Pancreas (tissue), 8 donors: ENCODE data around the gene PHETA2. TPM values are rescaled to one million over a fixed set of nuclear protein-coding genes. Genes with fewer than 3 reads are reported as not detected.

Source experiments
- polyA plus RNA-seq, 2 donors: library from polyadenylated mRNA; stranded (reverse); fragments of 200-250 nt; gene quantifications; one replicate each; pipeline ENCODE4 v1.2.3, GENCODE V29; 2013
- total RNA-seq, 6 donors: library from RNA; stranded (reverse); fragmentation: NEBNext Ultra II Directional in 4 of 6; extraction: Animal tissue kit (Norgen Biotek cat#: 25700) in 4 of 6; gene quantifications; one replicate each; pipeline versions ENCODE4 v1.2.1 to v1.2.4, GENCODE V29; 2021 to 2023
- donor health status: healthy with polysubstance abuse.
- donor health status: DM: no; HTN: no; CAD: no; lungs with moderate emphysema.
- donor health status: DM: no; HTN: no; CAD: no.
- donor health status: Bipolar disorder and iron deficiency.
- donor health status: DM: yes; HTN: yes; CAD: no.
- donor health status: DM: no; HTN: no; CAD: no.
- donor health status: DM: no; HTN: no; CAD: no.
- donor health status: DM: yes; HTN: yes; CAD: no.

PHETA2 gene
- total and polyA plus RNA-seq, 8 donors, result 7.4 to 10.9 (median 9.8) TPM

Other genes with a start within 250 kb of the PHETA2 start
- 10 to 100 TPM; 28.2 to 44.8 (median 34.3) TPM for gene SREBF2, start 241.1 kb upstream of the PHETA2 start, total RNA-seq
- gene SREBF2, start 241.1 kb upstream of the PHETA2 start, polyA plus RNA-seq, result 10 to 100 TPM; 32.7 to 37.3 TPM
- gene SHISA8, start 159.2 kb upstream of the PHETA2 start, total RNA-seq, result not detected
- not detected for gene SHISA8, start 159.2 kb upstream of the PHETA2 start, polyA plus RNA-seq
- under 1 TPM in 4 of 6 donors, not detected in 2; 0.06 to 0.14 (median 0.12) TPM for gene TNFRSF13C, start 147.4 kb upstream of the PHETA2 start, total RNA-seq
- under 1 TPM; 0.04 to 0.05 TPM for gene TNFRSF13C, start 147.4 kb upstream of the PHETA2 start, polyA plus RNA-seq
- gene CENPM, start 127.1 kb upstream of the PHETA2 start, total RNA-seq, result 1 to 10 TPM in 1 of 6 donors, under 1 TPM in 5; 0.23 to 1.7 (median 0.65) TPM
- gene CENPM, start 127.1 kb upstream of the PHETA2 start, polyA plus RNA-seq, result under 1 TPM; 0.14 to 0.65 TPM
- gene SEPTIN3, start 104.8 kb upstream of the PHETA2 start, total RNA-seq, result 1 to 10 TPM in 3 of 6 donors, under 1 TPM in 3; 0.22 to 1.6 (median 0.97) TPM
- 1 to 10 TPM; 1.9 to 8.5 TPM for gene SEPTIN3, start 104.8 kb upstream of the PHETA2 start, polyA plus RNA-seq
- gene WBP2NL, start 75.5 kb upstream of the PHETA2 start, total RNA-seq, result 1 to 10 TPM; 1.4 to 2.8 (median 1.7) TPM
- gene WBP2NL, start 75.5 kb upstream of the PHETA2 start, polyA plus RNA-seq, result 1 to 10 TPM; 1.3 to 1.9 TPM
- gene NAGA, start 3.4 kb upstream of the PHETA2 start, total RNA-seq, result 10 to 100 TPM in 1 of 6 donors, 1 to 10 TPM in 5; 3.1 to 13.9 (median 5.7) TPM
- gene NAGA, start 3.4 kb upstream of the PHETA2 start, polyA plus RNA-seq, result 1 to 10 TPM; 3.2 to 7.9 TPM
- 10 to 100 TPM; 50.9 to 81.9 (median 58.1) TPM for gene SMDT1, start 5.5 kb downstream of the PHETA2 start, total RNA-seq
- gene SMDT1, start 5.5 kb downstream of the PHETA2 start, polyA plus RNA-seq, result 100 to 1,000 TPM in 1 of 2 donors, 10 to 100 TPM in 1; 53.1 to 119 TPM
- 10 to 100 TPM; 16.8 to 32.4 (median 23.0) TPM for gene NDUFA6, start 16.5 kb downstream of the PHETA2 start, total RNA-seq
- gene NDUFA6, start 16.5 kb downstream of the PHETA2 start, polyA plus RNA-seq, result 10 to 100 TPM; 36.6 to 44.5 TPM
- gene CYP2D6, start 56.6 kb downstream of the PHETA2 start, total RNA-seq, result 1 to 10 TPM in 1 of 6 donors, under 1 TPM in 5; 0.35 to 1.5 (median 0.49) TPM
- gene CYP2D6, start 56.6 kb downstream of the PHETA2 start, polyA plus RNA-seq, result 1 to 10 TPM; 3.5 to 7.3 TPM
- gene TCF20, start 196.4 kb downstream of the PHETA2 start, total RNA-seq, result 10 to 100 TPM; 15.8 to 28.3 (median 17.8) TPM
- gene TCF20, start 196.4 kb downstream of the PHETA2 start, polyA plus RNA-seq, result 1 to 10 TPM; 7.8 to 8.1 TPM